A549 (cell line): Measurements from ENCODE around the gene XIAP. TPM values are rescaled to one million over a fixed set of nuclear protein-coding genes. Genes with fewer than 3 reads are reported as not detected.

Experiments
- ATAC-seq, 2 experiments: fragments of 200-7000 bp in 1 of 2; fragments of >200 bp in 1 of 2; cut with Nextera tagmentation in 1 of 2; cut with Tn5 transposase in 1 of 2; 3 replicates each; pipeline versions ENCODE4 v1.8.0 to v1.9.1; 2018 to 2020; ENCODE audit warnings: mild to moderate bottlenecking in 1 of 2, moderate library complexity in 1 of 2
- CTCF ChIA-PET: fragments of 300-600 bp; sonication (Branson Sonifier 250); formaldehyde crosslinking; extraction: SDS; loops from one replicate; lab custom pipeline; 2021; ENCODE audit warnings: antibody characterized with exemption, inconsistent platforms; lab: Yijun Ruan, JAX
- POLR2A ChIA-PET: fragments of 350-600 bp; formaldehyde crosslinking; extraction: SDS; loops from one replicate; lab custom pipeline; 2021; ENCODE audit warnings: antibody characterized with exemption, inconsistent platforms; lab: Yijun Ruan, JAX
- DNase-seq, 2 experiments: peaks; one replicate each; pipeline versions ENCODE4 v3.0.0 to v3.0.0-alpha.2; 2011 to 2016; ENCODE audit warnings: low read depth in 1 of 2, low spot score in 1 of 2
- FAIRE-seq: peaks from 2 replicates; lab custom pipeline; 2011; peaks lifted over from hg19 to GRCh38; lab: Jason Lieb, UNC
- H3K27ac ChIP-seq, 2 experiments: fragments of >200 bp; sonication (Bioruptor Twin); formaldehyde crosslinking; 3 replicates each; pipeline ENCODE4 v1.5.1; 2016 to 2017
- H3K4me1 ChIP-seq: fragments of >200 bp; sonication (Bioruptor Twin); formaldehyde crosslinking; 3 replicates; pipeline ENCODE4 v1.6.1; 2016
- H3K4me2 ChIP-seq: fragments of >200 bp; sonication (Bioruptor Twin); formaldehyde crosslinking; 3 replicates; pipeline ENCODE4 v1.6.1; 2016
- H3K4me3 ChIP-seq: fragments of >200 bp; sonication (Bioruptor Twin); formaldehyde crosslinking; 3 replicates; pipeline ENCODE4 v1.5.1; 2016
- H3K9me3 ChIP-seq: fragments of >200 bp; sonication (Bioruptor Twin); formaldehyde crosslinking; 3 replicates; pipeline ENCODE4 v1.6.1; 2016
- CHD2 ChIP-seq: fragments of 150-350 bp; IDR thresholded peaks from 2 replicates; pipeline ENCODE4 v1.6.1; 2014; ENCODE audit warnings: low read length; ENCODE audit not compliant: partially characterized antibody
- CHD4 ChIP-seq: fragments of 200-600 bp; sonication (generic); IDR thresholded peaks from 2 replicates; pipeline ENCODE4 v1.6.1; 2016; ENCODE audit warnings: antibody characterized with exemption, mild to moderate bottlenecking, borderline replicate concordance
- E2F6 ChIP-seq: IDR thresholded peaks from 2 replicates; pipeline ENCODE4 v1.6.1; 2012; ENCODE audit warnings: low read depth, borderline replicate concordance
- FOSL2 ChIP-seq, 2 experiments: fragments of 450-650 bp in 1 of 2; fragments of >200 bp in 1 of 2; sonication (Bioruptor Twin) in 1 of 2; formaldehyde crosslinking; IDR thresholded peaks; 2 replicates each; pipeline versions ENCODE4 v1.5.0 to v1.6.1; 2016 to 2020; ENCODE audit warnings: mild to moderate bottlenecking in 1 of 2, moderate library complexity in 1 of 2
- FOXS1 ChIP-seq: fragments of 250-450 bp; sonication (Bioruptor Pico); IDR thresholded peaks from 2 replicates; pipeline ENCODE4 v1.5.0; 2020; ENCODE audit warnings: mild to moderate bottlenecking, moderate library complexity
- GATA3 ChIP-seq: IDR thresholded peaks from 2 replicates; pipeline ENCODE4 v1.6.1; 2012; ENCODE audit warnings: borderline replicate concordance
- HDAC2 ChIP-seq: fragments of 200-600 bp; sonication (generic); IDR thresholded peaks from 2 replicates; pipeline ENCODE4 v1.6.1; 2016
- HES2 ChIP-seq: fragments of >200 bp; sonication (Bioruptor Twin); formaldehyde crosslinking; IDR thresholded peaks from 2 replicates; pipeline ENCODE4 v1.6.1; 2016
- HOXA7 ChIP-seq: fragments of 250-450 bp; sonication (Bioruptor Pico); IDR thresholded peaks from 2 replicates; pipeline ENCODE4 v1.5.0; 2020; ENCODE audit warnings: mild to moderate bottlenecking, moderate library complexity
- HOXB13 ChIP-seq: fragments of 250-450 bp; sonication (Bioruptor Pico); IDR thresholded peaks from 2 replicates; pipeline ENCODE4 v1.5.0; 2020; ENCODE audit warnings: low read depth, mild to moderate bottlenecking, moderate library complexity
- JUN ChIP-seq, 2 experiments: fragments of >200 bp; sonication (Bioruptor Twin); formaldehyde crosslinking; IDR thresholded peaks; 2 replicates in 1 of 2; 3 replicates in 1 of 2; pipeline ENCODE4 v1.6.1; 2016 to 2017
- KDM5A ChIP-seq: fragments of 200-600 bp; sonication (generic); IDR thresholded peaks from 2 replicates; pipeline ENCODE4 v1.6.1; 2016; ENCODE audit warnings: antibody characterized with exemption, mild to moderate bottlenecking
- MAFK ChIP-seq: fragments of 450-650 bp; IDR thresholded peaks from 2 replicates; pipeline ENCODE4 v1.6.1; 2014; ENCODE audit not compliant: partially characterized antibody
- MAX ChIP-seq: IDR thresholded peaks from 2 replicates; pipeline ENCODE4 v1.6.1; 2012
- NFE2L2 ChIP-seq: fragments of 150-350 bp; conservative IDR thresholded peaks from 2 replicates; pipeline ENCODE4 v1.6.1; 2014; ENCODE audit warnings: low read length
- PBX3 ChIP-seq: IDR thresholded peaks from 2 replicates; pipeline ENCODE4 v1.6.1; 2012
- PHF8 ChIP-seq: fragments of 200-600 bp; sonication (generic); IDR thresholded peaks from 2 replicates; pipeline ENCODE4 v1.6.1; 2016; ENCODE audit warnings: low read depth, mild to moderate bottlenecking, antibody characterized with exemption, moderate library complexity, borderline replicate concordance
- POLR2A ChIP-seq: IDR thresholded peaks from 2 replicates; pipeline ENCODE4 v1.6.1; 2012; ENCODE audit warnings: mild to moderate bottlenecking, low read length
- RAD21 ChIP-seq, 2 experiments: fragments of >200 bp in 1 of 2; sonication (Bioruptor Twin) in 1 of 2; formaldehyde crosslinking in 1 of 2; IDR thresholded peaks in 1 of 2; conservative IDR thresholded peaks in 1 of 2; 2 replicates in 1 of 2; 3 replicates in 1 of 2; pipeline ENCODE4 v1.6.1; 2012 to 2018; ENCODE audit warnings: inconsistent platforms in 1 of 2
- RARB ChIP-seq: fragments of 250-450 bp; sonication (Bioruptor Pico); IDR thresholded peaks from 2 replicates; pipeline ENCODE4 v1.8.0; 2021; ENCODE audit warnings: mild to moderate bottlenecking, moderate library complexity
- REST ChIP-seq: fragments of 200-600 bp; sonication (generic); IDR thresholded peaks from 2 replicates; pipeline ENCODE4 v1.6.1; 2016; ENCODE audit warnings: antibody characterized with exemption, mild to moderate bottlenecking, moderate library complexity
- SMC3 ChIP-seq: fragments of >200 bp; sonication (Bioruptor Twin); formaldehyde crosslinking; IDR thresholded peaks from 3 replicates; pipeline ENCODE4 v1.6.1; 2018; ENCODE audit warnings: inconsistent platforms
- TFCP2L1 ChIP-seq: fragments of 250-450 bp; sonication (Bioruptor Pico); IDR thresholded peaks from 2 replicates; pipeline ENCODE4 v1.5.0; 2021; ENCODE audit warnings: mild to moderate bottlenecking
- ZFP36 ChIP-seq: fragments of 450-650 bp; IDR thresholded peaks from 2 replicates; pipeline ENCODE4 v1.6.1; 2014; ENCODE audit warnings: borderline replicate concordance; ENCODE audit not compliant: partially characterized antibody
- ZSCAN20 ChIP-seq: fragments of 250-450 bp; sonication (Bioruptor Pico); IDR thresholded peaks from 2 replicates; pipeline ENCODE4 v1.8.0; 2022; ENCODE audit warnings: mild to moderate bottlenecking, moderate library complexity
- WGBS: methylation state at CpG from one replicate; pipeline ENCODE4 v1.1.6; 2017; ENCODE audit errors: missing lambda C conversion rate; 5-methylcytosine and 5-hydroxymethylcytosine counted together
- polyA plus RNA-seq, 4 experiments: library from polyadenylated mRNA; depleted of rRNA in 3 of 4; stranded (reverse); fragments of >200 nt; fragmentation: RNase III in 1 of 4; extraction: RNeasy Plus Mini Kit Qiagen cat#74134 plus additional on column Dnase treatment in 1 of 4; gene quantifications; 2 replicates in 3 of 4; 3 replicates in 1 of 4; pipeline ENCODE4 v1.2.3, GENCODE V29; 2011 to 2017

Gene XIAP
- polyA plus RNA-seq, 2 of the 4 experiments (the other 2 are of a cell fraction), result 42.9 to 44.1 TPM

GRCh38 chrX:123860983-123861382, 1.1 kb downstream of the XIAP start:
- CTCF ChIA-PET, result interaction anchor here (0.8 to 2.3 kb wide), 3 partner anchors 23 to 116 kb away, joined by 3 to 8 read pairs (median 7); no protein-coding TSS in a partner anchor
- POLR2A ChIA-PET, result interaction anchor here (0.9 to 2.0 kb wide), 4 partner anchors 25 to 102 kb away, joined by 3 to 18 read pairs (median 4); no protein-coding TSS in a partner anchor
- 1% methylated on average over 4 of the region's 4 CpGs for WGBS
- Histone ChIP-seq H3K4me1 (peaks cover 10% of the 10 kb centered on the region; the same call in 2 of the 3 replicates), H3K27ac (peak overlapping the region; percentile 97 to 100), H3K9me3 (no peaks in the 10 kb centered on the region), H3K4me2 (peak overlapping the region; percentile 78), H3K4me3 (peak overlapping the region; percentile 83)
- FAIRE-seq, result no peak
- DNase-seq, result no peak
- ATAC-seq, result no peak
- no peak for TF ChIP-seq PHF8
- TF ChIP-seq HES2, result no peak

GRCh38 chrX:123869488-123869887, 9.6 kb downstream of the XIAP start:
- 91% methylated on average over 1 of the region's 1 CpG for WGBS
- FAIRE-seq, result no peak
- POLR2A ChIA-PET, result no interaction called here
- Histone ChIP-seq H3K4me1 (peaks cover 7% of the 10 kb centered on the region), H3K4me3 (no peak overlapping the region)
- CTCF ChIA-PET, result interaction anchor here (1.4 to 3.0 kb wide), 4 partner anchors 14 to 137 kb away, joined by 3 to 13 read pairs (median 4); partner anchors contain the start of gene THOC2
- ATAC-seq, result peak in 1 of 2 experiments; percentile 43; a peak in 2 of 6 replicates
- no peak for TF ChIP-seq HOXA7 (CRISPR knock-in tag)
- TF ChIP-seq FOSL2 (IDR thresholded peaks at IDR 0.05), result no peak
- TF ChIP-seq FOSL2 (CRISPR knock-in tag; IDR thresholded peaks at IDR 0.05), result 0 out of 2 replicates have a peak, but pooled peaks have one; percentile 8
- TF ChIP-seq, all 56 proteins: peak for 1
- H3K9me3 ChIP-seq, result no peaks in the 10 kb centered on the region
- DNase-seq, result peak in 1 of 2 experiments; percentile 15
- 0 out of 6 replicates have a peak overlapping the region, but pooled peaks of 1 of the 2 experiments have one; percentile 17 for H3K27ac ChIP-seq
- H3K4me2 ChIP-seq, result no peak overlapping the region

GRCh38 chrX:123871309-123871708, 11.5 kb downstream of the XIAP start:
- ChIA-PET POLR2A (no interaction called here), CTCF (interaction anchor here (1.0 to 1.4 kb wide), 2 partner anchors 33 to 35 kb away, joined by 3 to 5 read pairs; no protein-coding TSS in a partner anchor)
- FAIRE-seq, result no peak
- Histone ChIP-seq H3K27ac (no peak overlapping the region), H3K4me1 (peaks cover 12% of the 10 kb centered on the region), H3K4me3 (no peak overlapping the region), H3K9me3 (no peaks in the 10 kb centered on the region), H3K4me2 (no peak overlapping the region)
- DNase-seq, result no peak
- 84% methylated on average over 2 of the region's 2 CpGs for WGBS
- ATAC-seq, result no peak
- no peak for TF ChIP-seq FOSL2 (IDR thresholded peaks at IDR 0.05)
- no peak for TF ChIP-seq FOSL2 (CRISPR knock-in tag; IDR thresholded peaks at IDR 0.05)
- TF ChIP-seq SMC3, result no peak
- TF ChIP-seq MAX, result no peak
- TF ChIP-seq FOXS1, result no peak
- no peak for TF ChIP-seq POLR2A
- TF ChIP-seq ZSCAN20 (CRISPR knock-in tag), result no peak
- TF ChIP-seq CHD2, result no peak
- TF ChIP-seq HOXB13, result no peak
- no peak for TF ChIP-seq MAFK
- TF ChIP-seq NFE2L2, result no peak
- no peak for TF ChIP-seq GATA3
- no peak for TF ChIP-seq PBX3
- no peak for TF ChIP-seq HDAC2
- TF ChIP-seq RARB (CRISPR knock-in tag), result no peak
- TF ChIP-seq TFCP2L1, result no peak

GRCh38 chrX:123873956-123874355, 14.1 kb downstream of the XIAP start:
- Histone ChIP-seq H3K4me2 (no peak overlapping the region), H3K4me3 (no peak overlapping the region), H3K27ac (no peak overlapping the region), H3K9me3 (no peaks in the 10 kb centered on the region), H3K4me1 (peaks cover 22% of the 10 kb centered on the region)
- ChIA-PET POLR2A (no interaction called here), CTCF (no interaction called here)
- no peak for ATAC-seq
- WGBS, result 98% methylated on average over 1 of the region's 1 CpG
- no peak for FAIRE-seq
- no peak for DNase-seq
- no peak for TF ChIP-seq RAD21 (conservative IDR thresholded peaks at IDR 0.05 in 1 of 2, IDR thresholded peaks at IDR 0.05 in 1 of 2)
- TF ChIP-seq E2F6, result no peak
- TF ChIP-seq MAX, result no peak
- no peak for TF ChIP-seq RARB (CRISPR knock-in tag)
- TF ChIP-seq JUN (IDR thresholded peaks at IDR 0.05), result no peak
- no peak for TF ChIP-seq ZFP36
- no peak for TF ChIP-seq REST
- no peak for TF ChIP-seq CHD4
- TF ChIP-seq KDM5A, result no peak
